HG02623 (cell line): Measurements from ENCODE around the gene JAM2.
A peak's percentile ranks its signal among the peaks of the same experiment; 100 is the strongest.
"Not testable (repeated sequence)": the region's sequence is repeated elsewhere in the genome, so short reads cannot be mapped to it uniquely, and the experiment has no call there.

Experiments used
- ATAC-seq: cut with Tn5 transposase; IDR thresholded peaks from one replicate; pipeline ENCODE4 v1.9.1; 2021; ENCODE audit warnings: moderate library complexity; ENCODE audit not compliant: unreplicated experiment

The JAM2 gene

GRCh38 chr21:25714066-25714465, 75.0 kb downstream of the JAM2 start:
- ATAC-seq, result not testable (repeated sequence)

GRCh38 chr21:25717491-25718147, 78.6 kb downstream of the JAM2 start:
- ATAC-seq, result no peak

- ATAC-seq, result no peak
These were observed 82.9 kb downstream of the JAM2 start for GRCh38 chr21:25721987-25722386.

- ATAC-seq, result no peak
These were observed 83.6 kb downstream of the JAM2 start for GRCh38 chr21:25722631-25723030.

- no peak for ATAC-seq
These were observed 93.2 kb downstream of the JAM2 start for GRCh38 chr21:25732091-25732760.

- no peak for ATAC-seq
These were observed 95.0 kb downstream of the JAM2 start for GRCh38 chr21:25733859-25734653.

- no peak for ATAC-seq
These were observed 95.5 kb downstream of the JAM2 start for GRCh38 chr21:25734654-25734903.

- ATAC-seq, result peak; percentile 83
These were observed 96.0 kb downstream of the JAM2 start, which contains the start of the genes ATP5PF and GABPA for GRCh38 chr21:25734904-25735645. TSS of gene ATP5PF (minus strand) at chr21:25734904. CDS start at chr21:25729794, 5,110 bp downstream. TSS of gene GABPA (plus strand) at chr21:25734972. CDS start at chr21:25741599, 6,627 bp downstream.

- ATAC-seq, result peak; percentile 9
These were observed 96.9 kb downstream of the JAM2 start for GRCh38 chr21:25735646-25736597.

- no peak for ATAC-seq
These were observed 98.4 kb downstream of the JAM2 start for GRCh38 chr21:25737421-25737820.

- no peak for ATAC-seq
These were observed 103.8 kb downstream of the JAM2 start for GRCh38 chr21:25742900-25743299.

GRCh38 chr21:25744854-25745253, 105.8 kb downstream of the JAM2 start:
- no peak for ATAC-seq

- no peak for ATAC-seq
These were observed 111.0 kb downstream of the JAM2 start for GRCh38 chr21:25750085-25750484.

GRCh38 chr21:25752416-25752815, 113.4 kb downstream of the JAM2 start:
- ATAC-seq, result no peak

GRCh38 chr21:25756190-25756932, 117.3 kb downstream of the JAM2 start:
- peak; percentile 45 for ATAC-seq

- no peak for ATAC-seq
These were observed 118.5 kb downstream of the JAM2 start for GRCh38 chr21:25757531-25757930.

GRCh38 chr21:25759573-25759972, 120.5 kb downstream of the JAM2 start:
- ATAC-seq, result no peak

GRCh38 chr21:25760061-25760460, 121.0 kb downstream of the JAM2 start:
- no peak for ATAC-seq

GRCh38 chr21:25760677-25761076, 121.6 kb downstream of the JAM2 start:
- ATAC-seq, result no peak
